HG02840 (cell line): ENCODE results near the gene HNRNPL.

Experiments used
- ATAC-seq: cut with Tn5 transposase; IDR thresholded peaks from one replicate; pipeline ENCODE4 v1.9.1; 2021; ENCODE audit warnings: mild to moderate bottlenecking, moderate library complexity, moderate number of reproducible peaks; ENCODE audit not compliant: unreplicated experiment, low FRiP score

Gene HNRNPL

DNA sequence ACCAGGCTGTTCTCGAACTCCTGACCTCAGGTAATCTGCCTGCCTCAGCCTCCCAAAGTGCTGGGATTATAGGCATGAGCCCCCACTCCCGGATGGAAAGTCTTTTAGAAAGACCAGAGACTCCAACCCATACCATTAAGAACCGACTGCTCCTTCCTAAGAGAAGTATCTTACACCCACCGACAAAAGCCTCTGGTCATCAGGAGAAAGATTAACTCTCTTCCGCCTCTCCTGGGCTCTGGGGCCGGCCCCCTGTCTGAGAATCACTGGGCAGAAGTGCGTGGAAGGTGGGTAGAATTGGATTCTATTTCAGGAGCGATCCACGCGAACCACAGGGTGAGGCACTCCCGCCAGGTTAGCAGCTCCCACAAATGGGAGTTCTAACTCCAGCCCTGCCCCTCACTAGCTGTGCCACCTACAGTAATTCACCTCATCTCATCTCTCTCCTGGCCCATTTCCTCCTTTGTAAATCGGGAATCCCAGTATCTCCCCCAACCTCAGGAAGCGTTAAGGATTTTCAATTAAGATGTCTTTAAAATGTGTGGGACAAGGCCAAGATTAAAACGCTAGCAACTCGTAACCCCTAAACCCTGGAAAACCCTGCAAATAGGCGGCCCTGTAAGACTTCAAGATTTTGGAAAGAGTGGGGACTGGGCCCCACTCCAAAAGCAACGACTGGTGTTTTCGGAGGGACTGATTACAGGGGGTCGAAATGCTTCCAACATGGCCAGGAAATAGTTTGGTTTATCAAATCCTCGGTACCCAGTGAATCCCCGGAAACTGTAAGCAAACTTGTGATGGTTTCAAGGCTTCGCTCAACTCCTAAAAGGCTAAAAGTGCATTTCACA lies 1.3 kb downstream of the HNRNPL start:
- no peak for ATAC-seq

DNA sequence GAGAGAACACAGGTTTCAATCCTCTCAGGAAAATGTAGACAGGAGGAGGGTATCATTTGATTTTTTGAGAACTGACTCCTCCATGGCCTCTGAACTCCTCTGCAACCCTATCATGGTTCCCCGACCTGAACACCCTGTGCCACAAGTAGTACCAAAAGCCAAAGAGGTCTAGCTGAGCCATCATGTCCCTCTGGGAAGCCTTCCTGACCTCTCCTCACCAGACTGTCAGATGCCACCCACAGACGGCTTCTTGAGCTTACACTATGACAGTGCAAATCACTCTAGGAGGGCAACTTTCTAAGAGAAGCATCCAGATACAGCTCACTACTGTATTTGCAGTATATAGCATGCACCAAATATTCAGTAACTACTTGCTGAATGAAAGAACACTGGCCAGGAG lies 3.7 kb downstream of the HNRNPL start:
- ATAC-seq, result no peak

DNA sequence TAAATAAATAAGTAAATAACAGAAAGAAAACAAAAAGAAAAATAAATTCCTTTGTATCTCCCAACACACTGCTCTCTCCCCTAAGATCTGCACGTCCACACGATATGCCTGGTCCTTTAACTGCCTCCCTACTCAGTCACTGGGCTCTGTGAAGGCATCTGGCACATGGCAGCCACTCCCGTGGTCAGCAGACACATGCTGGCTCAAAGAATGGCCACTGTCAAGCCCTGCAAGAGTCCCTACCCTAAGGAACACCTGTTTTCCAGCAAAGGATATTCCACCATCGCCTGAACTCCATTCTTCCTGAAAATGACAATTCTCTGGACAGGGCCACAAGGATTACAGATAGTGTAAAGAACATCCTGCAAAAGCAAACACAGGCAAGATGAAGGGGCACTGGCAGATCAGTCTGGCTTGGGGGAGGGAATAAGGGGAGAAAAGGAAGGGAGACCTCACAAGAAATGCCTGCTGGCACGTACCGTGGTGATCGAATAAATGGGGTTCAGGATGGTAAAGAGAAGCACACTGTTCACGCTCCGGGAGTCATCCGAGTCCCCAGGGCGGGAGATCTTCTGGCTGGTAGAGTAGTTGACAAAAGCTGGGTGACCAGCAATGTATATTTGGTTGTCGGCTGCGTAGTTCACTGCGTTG lies 4.3 kb downstream of the HNRNPL start:
- ATAC-seq, result no peak

- ATAC-seq, result no peak
These were observed 5.6 kb downstream of the HNRNPL start for GRCh38 chr19:38844093-38844686.

DNA sequence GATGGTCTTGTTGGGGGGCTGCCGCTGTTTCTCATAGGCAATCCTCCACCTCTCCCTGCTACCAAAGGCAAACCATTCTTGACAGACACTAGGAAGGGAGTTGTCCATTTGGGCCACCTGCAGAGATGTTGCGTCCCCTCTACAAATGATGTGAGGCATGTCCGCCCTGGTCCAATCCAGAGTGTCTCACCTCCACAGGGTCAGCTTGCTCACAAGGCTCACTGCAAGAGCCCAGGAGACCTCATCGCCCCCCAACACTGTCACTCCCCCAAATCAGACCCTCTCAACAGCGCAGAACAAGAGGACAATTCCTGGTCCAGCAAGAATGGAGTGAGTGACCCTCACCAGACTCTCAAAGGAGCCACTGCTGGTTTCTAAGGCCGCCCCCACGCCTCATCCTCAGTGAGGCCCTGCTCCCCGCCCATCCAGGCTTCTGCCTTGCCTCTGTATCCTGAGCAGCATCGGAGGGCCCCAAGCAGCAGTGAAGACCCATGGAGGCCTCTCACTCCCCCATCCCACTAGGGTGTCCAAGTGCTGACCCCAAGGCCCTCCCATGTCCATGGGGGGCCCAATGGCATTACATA lies 6.5 kb downstream of the HNRNPL start:
- ATAC-seq, result no peak

DNA sequence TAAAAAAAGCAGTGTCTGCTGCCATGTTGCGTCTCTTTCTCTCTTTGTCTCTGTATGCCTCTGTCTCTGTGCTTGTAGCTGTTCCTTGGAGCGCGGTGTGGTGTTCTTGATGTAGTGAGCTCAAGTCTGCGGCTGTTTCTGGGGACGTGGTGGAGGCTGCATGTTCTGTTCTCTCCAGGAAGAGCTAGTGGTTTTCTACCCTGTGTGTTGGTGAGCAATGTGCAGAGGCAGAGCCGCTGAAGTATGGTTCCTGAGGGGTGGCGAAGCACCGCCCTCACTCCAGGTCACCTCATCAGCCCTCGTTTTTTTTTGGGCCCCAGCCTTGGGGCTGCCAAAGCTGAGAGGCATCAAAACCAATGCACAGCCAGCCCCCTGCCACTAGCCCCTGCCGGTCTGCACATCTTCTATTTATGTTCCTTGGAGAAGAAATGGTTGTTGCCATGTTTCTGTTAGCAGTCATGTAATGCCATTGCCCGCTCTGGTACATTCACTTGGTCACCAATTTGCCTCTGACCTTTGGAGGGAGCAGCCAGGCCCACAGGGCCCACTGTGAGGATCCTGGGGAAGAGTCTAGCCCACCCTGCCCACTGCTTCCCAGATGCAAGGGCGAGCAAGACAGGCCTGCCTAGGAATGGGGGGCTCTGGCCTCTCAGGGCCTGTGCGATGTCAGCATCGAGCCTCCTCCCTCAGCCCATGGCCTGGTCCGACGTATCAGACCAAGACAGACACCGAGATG lies 7.2 kb downstream of the HNRNPL start:
- no peak for ATAC-seq

GRCh38 chr19:38841787-38842438 lies 7.9 kb downstream of the HNRNPL start:
- ATAC-seq, result no peak

DNA sequence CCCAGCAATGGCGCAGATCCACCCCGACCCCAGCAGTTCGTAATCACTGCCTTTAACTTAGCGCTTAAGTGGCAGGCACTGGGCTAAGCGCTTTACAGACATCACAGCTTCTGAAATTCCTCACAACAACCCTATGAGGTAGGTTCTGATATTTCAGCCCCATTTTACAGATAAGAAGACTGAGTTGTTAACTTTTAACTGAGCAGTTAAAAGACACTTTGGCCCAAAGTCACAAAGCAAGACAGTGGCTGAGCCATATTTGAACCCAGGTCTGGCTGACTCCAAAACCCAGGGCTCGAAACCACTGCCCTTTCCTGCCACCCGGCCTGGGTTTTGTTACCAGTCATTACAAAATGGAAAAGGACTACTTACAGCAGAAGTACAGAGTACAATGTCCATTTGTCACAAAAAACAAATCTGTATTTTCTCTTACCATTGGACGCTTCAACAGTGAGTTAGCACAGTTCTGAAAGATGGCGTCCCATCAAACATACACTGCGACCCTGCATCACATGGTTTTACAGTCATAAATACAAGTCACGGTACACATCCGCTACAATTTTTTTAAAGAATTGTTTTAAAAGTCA lies 8.5 kb downstream of the HNRNPL start:
- no peak for ATAC-seq

- no peak for ATAC-seq
These were observed 9.2 kb downstream of the HNRNPL start for GRCh38 chr19:38840583-38840968.

GRCh38 chr19:38839816-38840582 lies 9.8 kb downstream of the HNRNPL start:
- ATAC-seq, result no peak

DNA sequence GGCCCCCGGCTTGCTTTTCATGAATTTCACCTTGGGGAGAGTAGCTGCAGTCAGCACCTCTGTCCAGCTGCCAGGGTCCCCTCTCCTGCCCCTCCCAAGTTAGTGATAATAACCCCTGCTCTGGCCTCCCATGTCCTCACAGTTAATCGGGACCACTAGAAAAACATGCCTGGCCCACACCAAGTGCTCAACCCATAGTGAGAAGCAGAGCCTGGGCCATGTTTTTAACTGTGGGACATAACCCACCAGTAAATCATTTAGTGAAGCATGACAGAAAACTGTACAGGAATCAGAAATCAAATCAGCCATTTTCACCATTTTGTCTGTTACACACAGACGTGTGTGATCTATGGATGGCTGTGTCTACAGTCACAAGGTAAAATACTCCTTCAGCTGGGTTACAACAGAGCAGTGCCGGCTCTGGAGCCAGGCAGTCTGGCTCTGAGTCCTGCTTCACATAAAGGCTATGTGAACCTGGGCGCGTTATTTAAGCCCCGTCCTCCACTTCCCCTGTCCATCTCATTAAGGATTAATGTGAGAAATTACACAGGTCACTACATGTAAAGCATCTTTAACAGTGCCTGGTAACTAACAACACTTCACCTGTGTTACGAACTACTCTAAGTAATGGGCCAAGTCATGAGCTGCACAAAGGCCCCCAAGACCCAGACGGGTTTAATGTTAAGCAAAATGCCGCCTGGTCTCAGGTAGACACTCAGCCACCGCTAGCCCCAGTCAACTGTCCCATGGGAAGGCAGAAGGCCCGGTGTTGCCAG lies 10.6 kb downstream of the HNRNPL start:
- no peak for ATAC-seq

DNA sequence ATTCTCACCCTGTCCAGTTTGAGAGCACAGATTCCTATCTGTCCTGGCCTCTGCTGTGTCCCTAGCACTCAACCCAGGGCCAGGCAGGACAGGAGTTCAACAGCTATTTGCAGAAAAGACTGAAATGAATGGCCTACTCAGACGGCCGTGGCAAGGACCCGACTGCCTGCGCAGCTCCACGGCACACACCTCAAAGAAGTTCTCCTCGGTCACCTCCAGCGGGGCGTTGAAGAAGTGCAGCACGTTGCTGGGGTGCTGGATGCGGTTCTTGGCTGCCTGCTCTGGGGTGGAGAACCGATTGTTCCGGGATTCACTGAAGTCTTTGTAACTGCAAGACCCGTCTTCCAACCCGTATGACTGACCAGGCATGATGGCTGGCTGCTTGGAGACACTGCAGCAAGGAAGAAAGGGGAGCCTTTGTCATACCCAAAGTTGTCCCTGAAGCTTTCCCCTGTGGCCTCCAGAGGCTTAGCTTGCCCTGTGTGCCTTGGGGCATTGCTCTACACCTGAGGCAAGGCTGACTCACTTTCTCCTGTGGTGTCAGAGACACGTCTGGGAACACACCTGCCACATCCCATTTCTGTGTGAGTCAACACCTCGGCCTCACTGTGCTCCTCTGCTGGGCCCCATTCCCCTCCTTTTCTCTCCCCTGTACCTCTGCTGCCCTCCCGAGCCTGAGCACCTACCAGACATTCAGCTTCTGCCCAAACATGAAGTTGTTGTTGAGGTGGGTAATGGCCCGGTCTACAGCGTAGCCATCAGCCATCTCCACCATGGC lies 11.4 kb downstream of the HNRNPL start:
- no peak for ATAC-seq

DNA sequence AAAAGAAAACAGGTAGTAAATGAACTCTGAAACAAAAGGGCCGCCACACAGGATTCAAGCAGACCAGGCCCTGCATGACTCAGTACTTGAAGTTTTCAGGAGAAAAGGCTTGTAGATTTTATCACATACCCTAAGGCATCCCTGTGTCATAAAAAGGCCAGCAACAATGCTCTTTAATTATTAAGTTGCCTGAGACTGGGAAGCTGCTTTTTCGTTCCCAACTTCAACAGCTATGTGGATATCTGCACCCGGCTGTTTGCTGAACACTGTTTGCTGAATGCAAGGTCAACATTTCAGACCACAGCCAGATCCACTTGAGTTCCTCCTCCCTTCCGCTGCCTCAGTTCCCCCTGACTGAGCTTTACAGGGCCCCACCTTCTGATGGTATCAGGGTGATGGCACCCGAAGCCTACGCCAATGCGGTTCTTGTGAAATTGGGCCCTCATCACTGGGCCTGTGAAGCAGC lies 12.1 kb downstream of the HNRNPL start:
- no peak for ATAC-seq

GRCh38 chr19:38836983-38837626 lies 12.7 kb downstream of the HNRNPL start:
- no peak for ATAC-seq

DNA sequence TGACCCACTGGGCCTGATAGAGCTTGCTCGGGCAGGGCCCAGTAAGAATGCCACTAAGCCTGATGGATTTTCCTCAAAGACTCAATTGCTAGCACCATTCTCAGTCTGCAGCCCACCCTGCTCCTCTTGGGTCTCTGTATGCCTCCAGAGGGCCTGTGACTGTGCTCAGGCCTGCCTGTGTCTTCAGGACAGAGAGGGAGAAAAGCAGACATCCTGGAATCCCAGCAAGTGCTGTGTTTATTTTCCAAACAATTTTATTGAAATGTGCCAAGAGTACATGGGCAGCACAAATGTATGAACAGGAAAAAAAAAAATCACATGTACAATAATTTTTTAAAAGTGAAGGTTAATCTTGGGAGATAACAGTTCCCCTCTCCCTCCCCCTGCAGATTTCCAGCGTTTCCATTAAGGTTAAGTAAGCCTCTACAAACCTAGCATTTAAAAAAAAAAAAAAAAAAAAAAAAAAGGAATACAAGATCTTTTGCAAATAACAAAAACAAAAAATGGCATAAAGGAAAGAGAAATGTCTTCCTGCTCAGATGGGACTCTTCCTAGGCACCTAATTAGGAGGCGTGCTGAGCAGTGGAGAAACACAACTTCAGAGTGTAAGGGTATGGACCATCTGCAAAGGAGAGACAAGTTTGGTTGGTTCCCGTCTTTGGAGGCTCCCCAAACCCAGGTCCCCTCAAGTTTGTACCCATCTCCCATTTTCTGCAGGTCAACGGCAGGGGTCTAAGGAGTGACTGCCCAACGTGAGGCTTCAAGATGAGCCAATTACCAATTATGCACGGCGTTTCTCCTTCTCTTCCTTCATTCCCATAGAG lies 13.4 kb downstream of the HNRNPL start:
- no peak for ATAC-seq

DNA sequence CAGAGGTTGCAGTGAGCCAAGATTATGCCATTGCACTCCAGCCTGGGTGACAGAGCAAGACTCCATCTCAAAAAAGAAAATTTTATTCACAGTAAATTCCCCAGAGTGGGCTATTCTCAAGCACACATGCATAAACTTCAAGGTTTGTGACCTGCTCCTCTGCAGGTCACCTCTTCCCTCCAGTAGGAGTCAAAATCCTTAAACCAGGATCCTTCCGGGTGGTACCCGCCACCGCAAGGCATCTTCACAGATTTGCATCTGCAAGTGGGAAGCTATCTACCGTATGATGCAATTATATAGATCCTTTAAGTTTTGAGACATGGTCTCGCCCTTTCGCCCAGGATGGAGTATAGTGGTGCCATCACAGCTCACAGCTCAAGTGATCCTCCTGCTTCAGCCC lies 15.2 kb downstream of the HNRNPL start:
- no peak for ATAC-seq
